Tibial artery (tissue), 4 donors: ENCODE measurements around the gene GNG7.

Source experiments
- DNase-seq, 2 donors: peaks; one replicate each; pipeline ENCODE4 v3.0.0-alpha.2; 2019
- H3K27ac ChIP-seq, 2 donors: fragments of 200-600 bp; sonication (generic) in 1 of 2; 1 replicate in 1 of 2; 2 replicates in 1 of 2; pipeline ENCODE4 v1.5.1; 2018 to 2019; ENCODE audit warnings: mild to moderate bottlenecking in 1 of 2
- H3K27me3 ChIP-seq, 2 donors: fragments of 200-600 bp; sonication (generic) in 1 of 2; one replicate each; pipeline versions ENCODE4 v1.5.1 to v1.6.0; 2016 to 2019
- H3K36me3 ChIP-seq, 3 donors: fragments of 200-600 bp; sonication (generic) in 2 of 3; one replicate each; pipeline ENCODE4 v1.5.1; 2016 to 2019; ENCODE audit warnings: mild to moderate bottlenecking in 2 of 3
- H3K4me1 ChIP-seq, 4 donors: fragments of 200-600 bp; sonication (generic) in 2 of 4; 1 replicate in 3 of 4; 2 replicates in 1 of 4; pipeline ENCODE4 v1.5.1; 2016 to 2019
- H3K4me3 ChIP-seq, 2 donors: fragments of 200-600 bp; sonication (generic) in 1 of 2; 1 replicate in 1 of 2; 2 replicates in 1 of 2; pipeline ENCODE4 v1.5.1; 2018 to 2019; ENCODE audit warnings: mild to moderate bottlenecking in 2 of 2
- H3K9me3 ChIP-seq, 3 donors: fragments of 200-600 bp; sonication (generic) in 1 of 3; one replicate each; pipeline ENCODE4 v1.5.1; 2016 to 2019
- intact Hi-C: fragments of 100-400 bp; cut with DNase I; formaldehyde crosslinking; loops from one replicate; pipeline ENCODE4 v1.15.0; 2023; ENCODE audit warnings: low total_unique reads
- TF ChIP-seq, protein P1 (sequence below), 2 experiments: fragments of 200-600 bp in 1 of 2; fragments of 450-650 bp in 1 of 2; IDR thresholded peaks; one replicate each; pipeline ENCODE4 v1.5.1; 2017 to 2019; ENCODE audit warnings: antibody characterized with exemption in 2 of 2, mild to moderate bottlenecking in 1 of 2, moderate library complexity in 1 of 2

Gene GNG7

DNA sequence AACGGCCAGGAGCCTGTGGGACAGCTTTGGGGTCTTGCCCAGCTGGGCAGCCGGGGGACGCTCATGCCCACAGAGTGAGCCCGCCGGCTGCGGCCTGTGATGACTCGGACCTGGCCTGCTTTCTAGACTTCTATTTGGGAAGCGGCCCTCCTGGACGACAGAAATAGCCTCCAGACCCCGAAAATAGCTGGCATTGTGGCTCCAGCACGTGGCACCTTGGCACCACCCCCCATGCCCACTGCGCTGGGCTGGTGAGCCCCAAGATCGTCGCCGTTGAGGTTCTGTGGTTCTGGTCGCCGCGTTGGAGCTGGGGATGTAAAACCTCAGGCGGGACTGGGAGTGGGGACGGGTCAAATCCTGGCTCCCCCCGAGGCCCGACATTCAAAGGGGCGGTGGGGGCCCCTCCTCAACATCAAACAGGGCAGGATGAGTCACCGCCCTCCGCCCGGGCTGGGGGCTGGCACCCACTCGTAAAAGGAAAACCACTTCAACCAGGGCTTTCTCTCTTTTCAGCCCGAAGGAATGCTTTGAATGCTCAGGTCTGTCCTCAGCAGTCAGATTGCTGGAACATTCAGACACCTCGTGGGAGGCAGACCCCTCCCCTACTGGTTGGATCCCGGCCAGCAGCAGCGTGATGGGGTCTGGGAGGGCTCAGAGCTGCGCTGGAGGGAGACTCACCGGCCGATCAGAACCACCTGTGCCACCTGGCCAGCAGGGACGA, 184.5 kb downstream of the GNG7 start:
- Histone ChIP-seq H3K4me1 (peaks cover 0 to under 1% (median 0%) of the 10 kb centered on the region in 4 donors), H3K36me3 (no peaks in the 10 kb centered on the region), H3K27me3 (peaks cover 0 to 2% of the 10 kb centered on the region in 2 donors), H3K4me3 (no peak overlapping the region), H3K9me3 (no peaks in the 10 kb centered on the region), H3K27ac (no peak overlapping the region)
- DNase-seq = no peak
- intact Hi-C loops = no loop called here
- TF ChIP-seq, protein P1, sequence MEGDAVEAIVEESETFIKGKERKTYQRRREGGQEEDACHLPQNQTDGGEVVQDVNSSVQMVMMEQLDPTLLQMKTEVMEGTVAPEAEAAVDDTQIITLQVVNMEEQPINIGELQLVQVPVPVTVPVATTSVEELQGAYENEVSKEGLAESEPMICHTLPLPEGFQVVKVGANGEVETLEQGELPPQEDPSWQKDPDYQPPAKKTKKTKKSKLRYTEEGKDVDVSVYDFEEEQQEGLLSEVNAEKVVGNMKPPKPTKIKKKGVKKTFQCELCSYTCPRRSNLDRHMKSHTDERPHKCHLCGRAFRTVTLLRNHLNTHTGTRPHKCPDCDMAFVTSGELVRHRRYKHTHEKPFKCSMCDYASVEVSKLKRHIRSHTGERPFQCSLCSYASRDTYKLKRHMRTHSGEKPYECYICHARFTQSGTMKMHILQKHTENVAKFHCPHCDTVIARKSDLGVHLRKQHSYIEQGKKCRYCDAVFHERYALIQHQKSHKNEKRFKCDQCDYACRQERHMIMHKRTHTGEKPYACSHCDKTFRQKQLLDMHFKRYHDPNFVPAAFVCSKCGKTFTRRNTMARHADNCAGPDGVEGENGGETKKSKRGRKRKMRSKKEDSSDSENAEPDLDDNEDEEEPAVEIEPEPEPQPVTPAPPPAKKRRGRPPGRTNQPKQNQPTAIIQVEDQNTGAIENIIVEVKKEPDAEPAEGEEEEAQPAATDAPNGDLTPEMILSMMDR (IDR thresholded peaks at IDR 0.05) = no peak

DNA sequence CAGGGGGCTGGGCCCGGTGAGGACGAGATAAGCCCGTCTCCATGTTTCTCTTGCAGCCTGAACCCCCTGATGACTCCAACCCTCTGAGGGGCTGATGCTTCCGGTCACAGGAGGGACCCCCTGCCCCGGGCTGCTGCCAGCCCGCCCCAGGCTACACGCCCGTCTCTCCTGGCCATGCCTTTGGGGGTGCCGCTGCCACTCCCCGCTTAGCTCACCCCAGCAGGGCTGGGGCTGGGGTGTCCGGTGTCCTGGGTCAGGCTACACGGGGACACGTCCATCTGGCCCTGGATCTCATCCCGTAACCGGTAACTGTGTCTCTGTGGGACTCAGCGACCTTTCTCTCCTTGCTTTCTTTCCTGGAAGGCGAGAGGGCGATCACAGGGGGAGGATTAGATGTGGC, 185.8 kb downstream of the GNG7 start:
- TF ChIP-seq, protein P1 (IDR thresholded peaks at IDR 0.05) = no peak
- H3K9me3 ChIP-seq = no peaks in the 10 kb centered on the region
- no peaks in the 10 kb centered on the region for H3K4me1 ChIP-seq
- intact Hi-C loops = no loop called here
- H3K36me3 ChIP-seq = no peaks in the 10 kb centered on the region
- no peak for DNase-seq
- H3K27me3 ChIP-seq = peaks cover 0 to 15% of the 10 kb centered on the region in 2 donors
- no peak overlapping the region for H3K4me3 ChIP-seq
- H3K27ac ChIP-seq = no peak overlapping the region

DNA sequence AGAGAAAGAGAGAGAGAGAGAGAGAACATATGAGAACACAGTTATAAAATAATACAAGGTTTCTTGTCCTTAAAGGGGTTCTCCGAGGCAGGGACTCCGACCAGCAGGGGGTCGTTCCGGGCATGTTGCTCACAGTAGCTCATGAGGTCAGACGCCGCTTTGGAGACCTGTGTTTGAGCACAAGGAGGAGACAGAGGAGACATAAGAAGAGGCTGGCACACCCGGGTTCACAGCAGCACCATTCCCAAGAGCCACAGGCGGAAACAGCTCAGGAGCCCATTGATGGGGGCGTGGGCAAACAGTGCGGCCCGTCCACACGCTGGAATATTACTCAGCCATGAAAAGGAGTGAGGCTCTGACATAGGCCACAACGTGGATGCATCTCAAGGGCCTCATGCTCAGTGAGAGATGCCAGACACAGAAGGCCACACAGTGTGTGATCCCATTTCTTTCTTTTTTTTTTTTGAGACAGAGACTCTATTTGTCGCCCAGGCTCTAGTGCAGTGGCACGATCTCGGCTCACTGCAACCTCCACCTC, 187.4 kb downstream of the GNG7 start:
- H3K27me3 ChIP-seq = peaks cover 0 to 21% of the 10 kb centered on the region in 2 donors
- TF ChIP-seq, protein P1 (IDR thresholded peaks at IDR 0.05) = no peak
- no peaks in the 10 kb centered on the region for H3K4me1 ChIP-seq
- no peak overlapping the region for H3K27ac ChIP-seq
- DNase-seq = no peak
- intact Hi-C loops = no loop called here
- H3K4me3 ChIP-seq = no peak overlapping the region
- no peaks in the 10 kb centered on the region for H3K36me3 ChIP-seq
- H3K9me3 ChIP-seq = no peaks in the 10 kb centered on the region

DNA sequence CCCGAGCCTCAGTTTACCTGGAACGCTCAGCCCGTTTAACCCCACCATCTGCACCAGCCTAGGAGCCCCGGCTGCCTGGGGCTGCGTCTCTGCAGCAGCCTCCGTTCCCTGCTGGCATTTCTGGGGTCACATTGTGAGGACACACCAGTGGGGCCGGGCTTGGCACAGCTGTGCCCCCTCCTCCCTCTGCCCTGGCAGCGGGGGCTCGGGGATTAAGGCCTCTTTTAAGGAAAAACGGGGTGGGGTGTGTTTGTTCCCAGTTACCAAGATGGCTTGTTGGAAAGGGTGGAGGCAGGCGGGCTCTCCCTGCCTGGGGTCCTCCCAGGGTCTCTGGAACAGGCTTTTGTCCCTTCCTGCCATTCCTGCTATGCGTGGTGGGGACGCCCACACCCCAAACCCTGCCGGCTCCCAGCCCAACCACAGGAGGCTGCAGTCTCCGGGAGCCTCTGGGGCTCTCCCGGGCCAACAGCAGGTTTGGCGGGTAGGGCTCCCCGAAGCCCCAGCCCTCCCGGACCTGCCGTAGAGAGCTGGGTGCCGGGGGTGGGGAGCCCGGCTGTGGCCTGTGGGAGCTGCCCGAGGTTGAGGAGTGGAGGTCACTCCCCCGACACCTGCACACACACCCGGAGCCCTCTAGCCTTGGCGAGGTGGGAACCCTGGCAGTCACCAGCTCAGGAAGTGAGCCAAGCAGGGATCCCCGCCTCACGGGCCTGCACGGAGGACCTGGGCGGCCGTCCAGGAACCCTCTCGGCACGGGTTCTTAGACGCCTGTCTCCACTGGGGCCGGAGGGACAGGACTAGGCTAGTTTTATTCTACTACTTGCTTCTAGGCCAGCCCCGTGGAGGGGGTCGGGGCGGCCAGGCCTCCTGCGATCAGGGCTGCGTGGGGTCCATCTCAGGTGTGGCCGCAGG, 189.7 kb downstream of the GNG7 start:
- TF ChIP-seq, protein P1 (IDR thresholded peaks at IDR 0.05) = no peak
- Histone ChIP-seq H3K4me3 (no peak overlapping the region), H3K27ac (no peak overlapping the region), H3K4me1 (no peaks in the 10 kb centered on the region), H3K36me3 (no peaks in the 10 kb centered on the region), H3K27me3 (peaks cover 0 to 35% of the 10 kb centered on the region in 2 donors), H3K9me3 (no peaks in the 10 kb centered on the region)
- DNase-seq = no peak
- intact Hi-C loops = no loop called here

DNA sequence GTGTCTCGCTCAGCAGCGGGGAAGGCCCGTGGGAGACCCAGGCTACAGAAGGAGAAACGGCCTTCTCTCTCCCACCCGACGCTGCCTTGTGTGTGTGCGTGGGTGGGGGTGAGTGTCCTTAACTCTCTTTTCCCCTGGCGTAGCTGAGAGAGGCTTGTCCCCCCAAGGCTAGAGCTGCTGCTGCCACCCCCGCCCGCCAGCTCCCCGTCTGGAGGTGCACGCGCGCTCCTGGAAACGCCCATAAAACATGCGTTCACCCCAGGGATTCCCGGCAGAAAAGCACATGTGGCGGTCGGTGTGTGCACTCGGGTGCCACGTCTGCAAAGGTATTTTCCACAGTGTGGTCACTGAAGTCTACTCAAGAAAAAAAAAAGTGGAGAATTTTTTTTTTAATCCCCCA, 190.5 kb downstream of the GNG7 start:
- Histone ChIP-seq H3K4me1 (no peaks in the 10 kb centered on the region), H3K4me3 (no peak overlapping the region), H3K27ac (no peak overlapping the region), H3K27me3 (peaks cover 0 to 35% of the 10 kb centered on the region in 2 donors), H3K36me3 (no peaks in the 10 kb centered on the region), H3K9me3 (no peaks in the 10 kb centered on the region)
- intact Hi-C loops = no loop called here
- TF ChIP-seq, protein P1 (IDR thresholded peaks at IDR 0.05) = no peak
- DNase-seq = no peak
